ENCODE results near the gene SYNPR.

Gene SYNPR

DNA sequence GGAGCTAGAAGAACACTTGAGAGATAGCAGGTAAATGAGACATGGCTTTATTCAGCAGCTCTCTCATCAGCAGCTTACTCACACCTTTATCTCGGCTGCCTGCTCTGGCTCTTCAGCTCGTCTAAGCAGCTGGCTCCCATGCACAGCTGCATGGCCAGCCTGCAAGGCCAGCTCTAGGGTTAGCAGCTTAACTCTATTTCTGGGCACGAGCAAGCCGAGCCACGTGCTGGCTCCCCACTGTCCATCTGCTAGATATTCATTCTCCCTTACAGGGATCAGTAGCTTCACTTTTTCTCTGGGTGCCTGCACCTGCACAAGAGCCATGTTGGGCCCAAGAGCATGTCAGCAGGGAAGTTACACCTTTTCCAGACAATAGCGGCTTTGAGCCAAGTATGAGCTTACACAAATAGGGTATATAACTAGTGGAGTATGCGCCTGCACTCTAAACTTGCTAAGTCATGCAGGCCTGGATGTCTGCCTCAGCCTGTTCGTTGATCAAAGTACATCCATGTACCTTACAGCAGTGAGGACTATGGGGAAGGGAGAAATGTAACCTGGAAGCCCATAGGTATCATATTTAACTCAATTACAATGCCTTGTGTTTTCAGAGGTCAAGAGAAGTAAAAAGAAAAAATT is 199.5 kb downstream of the SYNPR start:
- H3K36me3 ChIP-seq (replicated peaks) = no peaks in the 10 kb centered on the region
- no peaks in the 10 kb centered on the region for H3K9me3 ChIP-seq
- H3K4me1 ChIP-seq = no peaks in the 10 kb centered on the region
- H3K27me3 ChIP-seq (ENCODE audit: low read depth) = no peaks in the 10 kb centered on the region
- in situ Hi-C loops (cut with MboI; ENCODE audit: low sequenced_read_pairs) = no loop called here
- no peak for DNase-seq (ENCODE audit: low spot score in 2 of 2)
- H3K4me3 ChIP-seq = no peak overlapping the region

DNA sequence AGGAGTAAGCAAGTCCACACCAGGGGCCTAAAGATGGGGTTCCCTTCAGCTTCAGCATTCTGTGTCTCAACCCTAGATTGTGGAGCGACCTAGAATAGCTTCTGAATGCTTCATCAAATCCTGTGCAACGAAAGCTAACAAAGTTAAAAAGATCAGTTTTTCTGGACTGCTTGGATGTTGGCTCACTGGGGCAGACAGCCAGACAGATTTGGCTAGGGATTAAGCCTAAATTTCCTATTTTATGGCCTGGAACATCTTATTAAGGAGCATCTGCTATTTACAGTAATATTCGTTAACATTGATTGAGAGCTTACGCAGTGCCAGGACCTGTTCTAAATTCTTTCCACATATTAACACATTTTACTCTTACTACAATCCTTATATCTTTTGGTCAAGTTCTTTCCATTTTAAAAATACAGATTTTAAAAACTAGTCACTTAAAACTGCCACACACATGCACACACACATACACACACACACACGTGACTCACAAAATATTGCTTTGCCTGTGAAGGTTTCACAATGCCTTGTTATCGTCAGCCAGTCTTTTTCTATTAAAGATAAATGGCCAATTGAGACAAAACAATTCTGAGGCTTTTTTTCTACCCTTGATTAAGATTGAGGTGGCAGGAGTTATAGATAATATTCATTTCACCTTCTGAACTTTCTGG is 201.0 kb downstream of the SYNPR start:
- Histone ChIP-seq H3K9me3 (no peaks in the 10 kb centered on the region), H3K27me3 (ENCODE audit: low read depth) (no peaks in the 10 kb centered on the region), H3K4me1 (no peaks in the 10 kb centered on the region), H3K4me3 (no peak overlapping the region), H3K36me3 (replicated peaks) (no peaks in the 10 kb centered on the region)
- in situ Hi-C loops (cut with MboI; ENCODE audit: low sequenced_read_pairs) = no loop called here
- DNase-seq (ENCODE audit: low spot score in 2 of 2) = no peak

DNA sequence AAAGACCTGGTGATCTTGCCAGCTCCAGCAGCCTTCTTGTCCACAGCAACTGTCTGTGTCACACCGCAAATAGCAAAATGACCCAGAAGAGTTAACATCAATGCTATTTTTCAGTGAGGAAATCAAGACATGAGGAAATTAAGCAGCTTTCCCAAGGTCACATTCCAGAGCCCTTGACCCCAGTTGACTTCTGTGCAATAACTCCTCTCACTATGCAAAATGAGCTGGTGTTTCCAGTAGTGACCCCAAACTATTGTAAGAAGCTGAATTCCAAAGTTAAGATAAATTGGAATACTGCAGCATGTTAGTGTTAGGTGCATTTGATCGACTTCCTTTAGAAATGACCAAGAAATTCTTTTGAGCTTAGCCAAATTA is 201.5 kb downstream of the SYNPR start:
- Histone ChIP-seq H3K36me3 (replicated peaks) (no peaks in the 10 kb centered on the region), H3K27me3 (ENCODE audit: low read depth) (no peaks in the 10 kb centered on the region), H3K9me3 (no peaks in the 10 kb centered on the region), H3K4me1 (no peaks in the 10 kb centered on the region), H3K4me3 (no peak overlapping the region)
- DNase-seq (ENCODE audit: low spot score in 2 of 2) = no peak
- in situ Hi-C loops (cut with MboI; ENCODE audit: low sequenced_read_pairs) = no loop called here

DNA sequence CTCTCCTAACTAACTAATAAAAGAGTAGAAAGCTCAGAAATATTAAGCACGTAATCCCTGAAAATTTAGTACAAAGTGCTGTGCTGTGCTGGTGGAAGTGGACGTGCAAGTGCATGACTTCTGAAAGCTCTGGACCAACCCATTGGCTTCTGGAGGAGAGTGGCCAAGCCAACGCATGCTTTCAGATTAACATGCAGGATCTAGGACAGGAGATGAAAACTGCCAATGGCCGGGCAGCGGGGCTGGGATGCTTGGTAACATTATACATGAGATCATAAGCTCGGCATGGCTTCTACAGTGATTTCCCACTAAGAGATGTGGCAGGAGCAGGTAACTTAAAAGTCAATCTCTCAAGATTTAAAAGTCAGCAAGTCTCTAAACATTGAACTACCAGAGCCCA is 203.5 kb downstream of the SYNPR start:
- H3K9me3 ChIP-seq = no peaks in the 10 kb centered on the region
- no peak for DNase-seq (ENCODE audit: low spot score in 2 of 2)
- in situ Hi-C loops (cut with MboI; ENCODE audit: low sequenced_read_pairs) = no loop called here
- H3K27me3 ChIP-seq (ENCODE audit: low read depth) = peaks cover 4% of the 10 kb centered on the region; the same call in 1 of the 2 replicates
- H3K4me1 ChIP-seq = no peaks in the 10 kb centered on the region
- H3K4me3 ChIP-seq = no peak overlapping the region
- no peaks in the 10 kb centered on the region for H3K36me3 ChIP-seq (replicated peaks)

DNA sequence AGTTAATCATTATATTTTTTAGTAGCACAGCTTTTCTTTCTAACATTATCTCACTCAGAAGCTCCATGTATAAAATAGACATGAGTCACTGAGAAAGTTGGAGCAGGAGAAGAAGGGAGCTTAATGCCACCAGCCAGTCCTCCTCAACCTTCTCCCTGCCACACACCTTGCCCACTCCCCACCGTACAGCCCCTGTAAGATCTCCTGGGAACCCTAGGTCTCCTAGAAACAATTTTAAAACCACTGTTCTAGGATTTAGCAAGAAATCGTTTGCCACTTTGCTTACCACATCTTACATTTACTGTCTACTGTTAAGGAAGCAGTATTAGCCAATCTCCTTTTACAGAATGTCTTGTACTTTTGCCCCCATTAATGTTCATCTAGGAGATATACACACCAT is 204.2 kb downstream of the SYNPR start:
- Histone ChIP-seq H3K36me3 (replicated peaks) (no peaks in the 10 kb centered on the region), H3K4me3 (no peak overlapping the region), H3K4me1 (no peaks in the 10 kb centered on the region), H3K27me3 (ENCODE audit: low read depth) (peaks cover 4% of the 10 kb centered on the region; the same call in 1 of the 2 replicates), H3K9me3 (no peaks in the 10 kb centered on the region)
- in situ Hi-C loops (cut with MboI; ENCODE audit: low sequenced_read_pairs) = no loop called here
- DNase-seq (ENCODE audit: low spot score in 2 of 2) = no peak

DNA sequence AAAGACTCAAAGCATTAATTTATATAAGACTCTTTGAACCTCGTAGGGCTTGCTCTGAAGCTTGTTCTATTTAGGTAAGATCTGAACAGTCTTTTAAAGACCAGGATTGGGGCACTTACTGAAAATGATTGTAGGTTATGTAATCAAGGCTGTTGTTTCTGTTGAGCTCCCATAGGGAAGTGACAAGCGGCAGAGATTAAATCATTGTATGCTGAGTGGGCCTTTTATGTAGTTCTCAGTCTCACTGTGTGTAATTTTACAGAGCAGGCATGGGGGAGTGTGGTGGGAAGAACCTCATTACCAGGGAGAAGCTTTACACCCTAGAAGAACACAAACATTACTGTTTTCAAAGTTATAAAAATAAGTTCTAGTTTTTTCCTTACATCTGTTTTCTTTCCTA is 214.4 kb downstream of the SYNPR start:
- no peaks in the 10 kb centered on the region for H3K36me3 ChIP-seq (replicated peaks)
- no peak for DNase-seq (ENCODE audit: low spot score in 2 of 2)
- no peaks in the 10 kb centered on the region for H3K27me3 ChIP-seq (ENCODE audit: low read depth)
- in situ Hi-C loops (cut with MboI; ENCODE audit: low sequenced_read_pairs) = no loop called here
- no peak overlapping the region for H3K4me3 ChIP-seq
- no peaks in the 10 kb centered on the region for H3K9me3 ChIP-seq
- H3K4me1 ChIP-seq = no peaks in the 10 kb centered on the region

DNA sequence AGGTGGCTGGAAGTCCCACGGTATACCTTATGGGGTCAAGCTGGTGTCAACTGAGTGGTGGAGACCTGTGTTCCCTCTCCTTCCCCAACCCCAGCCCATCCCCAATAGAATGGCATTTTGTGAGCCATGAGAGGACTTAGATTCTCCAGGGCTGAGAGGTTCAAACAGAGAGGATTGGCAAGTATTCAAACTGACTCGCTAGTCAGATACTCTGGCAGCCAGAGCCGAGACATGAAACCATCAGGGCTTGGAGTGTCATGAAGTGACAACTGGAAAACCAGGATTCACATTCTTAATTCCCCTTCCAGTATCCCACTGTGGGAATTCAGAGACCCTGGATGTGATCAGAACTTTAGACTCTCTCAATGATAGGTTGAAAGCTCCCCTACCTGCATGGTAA is 215.0 kb downstream of the SYNPR start:
- Histone ChIP-seq H3K36me3 (replicated peaks) (no peaks in the 10 kb centered on the region), H3K4me1 (no peaks in the 10 kb centered on the region), H3K4me3 (no peak overlapping the region), H3K27me3 (ENCODE audit: low read depth) (no peaks in the 10 kb centered on the region), H3K9me3 (no peaks in the 10 kb centered on the region)
- in situ Hi-C loops (cut with MboI; ENCODE audit: low sequenced_read_pairs) = no loop called here
- no peak for DNase-seq (ENCODE audit: low spot score in 2 of 2)

DNA sequence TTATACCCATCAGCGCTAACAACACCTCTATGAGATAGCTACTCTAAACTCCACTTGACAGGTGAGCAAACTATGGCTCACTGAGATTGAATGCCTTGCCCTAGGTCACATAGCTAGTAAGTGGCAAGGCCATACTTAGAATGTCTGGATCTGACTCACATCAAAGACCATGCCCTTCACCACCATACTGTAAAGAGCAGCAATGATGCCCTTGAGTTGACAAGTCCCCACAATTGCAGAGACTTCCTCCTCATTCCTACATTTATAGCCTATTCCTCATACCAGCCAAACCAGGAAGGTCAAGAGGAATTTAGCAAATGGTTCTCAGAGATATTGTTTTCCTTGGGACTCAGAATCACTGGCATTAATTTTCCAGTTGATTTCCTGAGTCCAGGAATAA is 216.5 kb downstream of the SYNPR start:
- H3K27me3 ChIP-seq (ENCODE audit: low read depth) = no peaks in the 10 kb centered on the region
- no peak for DNase-seq (ENCODE audit: low spot score in 2 of 2)
- in situ Hi-C loops (cut with MboI; ENCODE audit: low sequenced_read_pairs) = no loop called here
- no peaks in the 10 kb centered on the region for H3K4me1 ChIP-seq
- no peaks in the 10 kb centered on the region for H3K36me3 ChIP-seq (replicated peaks)
- no peak overlapping the region for H3K4me3 ChIP-seq
- no peaks in the 10 kb centered on the region for H3K9me3 ChIP-seq

DNA sequence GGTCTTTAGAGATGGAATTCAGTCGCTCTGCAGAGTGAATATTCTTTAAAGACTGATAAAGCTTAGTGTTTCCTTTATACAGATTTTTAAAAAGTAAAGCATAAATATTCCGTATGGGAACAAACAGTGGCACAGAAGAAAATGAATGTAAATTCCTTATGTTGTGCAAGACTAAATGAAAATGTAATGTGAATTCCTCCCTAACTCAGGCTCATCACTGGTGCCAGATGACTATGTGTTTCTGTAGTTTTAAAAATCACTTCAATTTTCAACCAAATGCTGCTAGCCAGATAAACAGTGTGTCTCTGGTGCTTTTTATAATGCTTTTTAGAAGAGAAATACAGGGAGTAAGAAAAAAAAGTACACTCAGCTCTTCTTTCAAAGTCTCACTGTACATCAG is 219.5 kb downstream of the SYNPR start:
- Histone ChIP-seq H3K36me3 (replicated peaks) (no peaks in the 10 kb centered on the region), H3K9me3 (no peaks in the 10 kb centered on the region), H3K4me1 (no peaks in the 10 kb centered on the region), H3K27me3 (ENCODE audit: low read depth) (no peaks in the 10 kb centered on the region), H3K4me3 (no peak overlapping the region)
- DNase-seq (ENCODE audit: low spot score in 2 of 2) = no peak
- in situ Hi-C loops (cut with MboI; ENCODE audit: low sequenced_read_pairs) = no loop called here

DNA sequence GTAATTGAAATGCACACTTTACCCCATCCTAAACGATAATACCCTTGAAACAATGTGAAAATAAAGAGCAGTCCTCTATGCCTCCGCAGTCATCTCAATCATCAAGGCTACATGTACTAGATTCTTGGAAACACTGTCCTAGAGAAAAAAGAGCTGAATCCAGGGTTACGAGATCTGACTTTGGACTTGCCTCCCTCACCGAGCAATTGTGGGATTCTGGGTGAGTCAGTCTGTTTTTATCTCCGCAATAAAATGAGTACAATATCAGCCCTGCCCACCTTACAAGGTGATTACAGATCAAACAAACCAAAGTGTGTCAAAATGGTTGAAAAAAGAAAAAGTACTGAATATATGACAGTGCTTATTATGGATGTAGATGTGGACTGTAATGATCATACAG is 222.1 kb downstream of the SYNPR start:
- in situ Hi-C loops (cut with MboI; ENCODE audit: low sequenced_read_pairs) = no loop called here
- DNase-seq (ENCODE audit: low spot score in 2 of 2) = no peak
- H3K4me3 ChIP-seq = no peak overlapping the region
- H3K9me3 ChIP-seq = no peaks in the 10 kb centered on the region
- H3K4me1 ChIP-seq = no peaks in the 10 kb centered on the region
- H3K27me3 ChIP-seq (ENCODE audit: low read depth) = no peaks in the 10 kb centered on the region
- H3K36me3 ChIP-seq (replicated peaks) = no peaks in the 10 kb centered on the region

DNA sequence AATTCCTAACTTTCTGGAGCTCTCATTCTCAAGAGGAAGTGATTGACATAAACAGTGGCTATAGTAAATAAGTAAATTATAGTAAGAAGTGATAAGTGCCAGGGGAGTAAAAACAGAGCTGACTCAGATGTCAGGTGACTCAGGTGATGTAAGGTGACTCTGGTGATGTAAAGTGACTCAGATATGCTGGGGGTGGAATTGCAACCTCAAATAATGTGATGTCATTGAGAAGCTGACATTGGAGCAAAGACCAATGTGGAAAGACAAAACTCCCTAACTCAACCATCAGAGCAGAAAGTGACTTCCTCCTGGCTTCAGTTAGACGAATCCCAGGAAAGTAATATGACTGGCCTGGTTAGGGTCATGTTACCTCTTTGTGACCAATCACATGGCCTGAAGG is 230.2 kb downstream of the SYNPR start:
- Histone ChIP-seq H3K9me3 (no peaks in the 10 kb centered on the region), H3K4me3 (no peak overlapping the region), H3K4me1 (no peaks in the 10 kb centered on the region), H3K27me3 (ENCODE audit: low read depth) (no peaks in the 10 kb centered on the region; the same call in 1 of the 2 replicates), H3K36me3 (replicated peaks) (no peaks in the 10 kb centered on the region)
- in situ Hi-C loops (cut with MboI; ENCODE audit: low sequenced_read_pairs) = no loop called here
- no peak for DNase-seq (ENCODE audit: low spot score in 2 of 2)

DNA sequence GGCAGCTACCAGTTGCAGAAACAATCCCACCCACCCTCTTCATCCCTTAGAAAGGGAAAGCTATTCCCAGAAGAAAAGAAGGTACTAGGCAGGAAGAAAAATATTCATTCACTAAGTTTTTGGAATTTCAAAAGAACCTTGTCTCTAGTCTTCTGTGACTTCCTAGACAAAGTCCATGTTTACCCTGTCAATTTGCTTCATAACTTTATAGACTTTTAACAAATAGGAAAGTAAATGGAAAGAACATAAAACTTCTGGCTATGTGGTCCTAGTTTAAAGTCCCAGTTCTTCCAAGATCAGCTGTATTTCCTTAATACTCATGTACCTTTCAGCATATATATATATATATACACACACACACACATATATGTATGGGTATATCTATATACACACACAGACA is 230.7 kb downstream of the SYNPR start:
- no peaks in the 10 kb centered on the region for H3K9me3 ChIP-seq
- no peaks in the 10 kb centered on the region; the same call in 1 of the 2 replicates for H3K27me3 ChIP-seq (ENCODE audit: low read depth)
- no peak overlapping the region for H3K4me3 ChIP-seq
- H3K36me3 ChIP-seq (replicated peaks) = no peaks in the 10 kb centered on the region
- in situ Hi-C loops (cut with MboI; ENCODE audit: low sequenced_read_pairs) = no loop called here
- H3K4me1 ChIP-seq = no peaks in the 10 kb centered on the region
- no peak for DNase-seq (ENCODE audit: low spot score in 2 of 2)

DNA sequence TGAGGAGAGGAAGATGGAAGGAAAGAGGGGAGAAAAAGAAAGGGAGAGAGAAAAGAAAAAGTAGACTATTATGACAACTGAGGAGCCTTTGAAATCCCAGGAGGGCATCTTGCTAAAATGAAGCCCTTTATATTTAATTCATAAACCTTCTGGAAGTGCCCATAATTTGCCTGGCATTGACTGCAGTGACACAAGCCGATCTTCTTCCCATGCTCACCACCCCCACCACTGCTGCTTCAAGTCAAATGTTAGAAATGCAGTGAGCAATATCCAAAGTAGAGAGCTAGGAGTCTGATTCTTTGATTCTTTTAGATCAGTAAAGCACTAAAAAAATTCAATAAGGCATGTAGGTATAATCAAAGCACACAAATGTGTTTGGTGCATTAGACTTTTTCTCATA is 235.7 kb downstream of the SYNPR start:
- no peak for DNase-seq (ENCODE audit: low spot score in 2 of 2)
- no peaks in the 10 kb centered on the region for H3K36me3 ChIP-seq (replicated peaks)
- H3K4me3 ChIP-seq = no peak overlapping the region
- H3K4me1 ChIP-seq = no peaks in the 10 kb centered on the region
- peaks cover 1% of the 10 kb centered on the region; the same call in 1 of the 2 replicates for H3K27me3 ChIP-seq (ENCODE audit: low read depth)
- in situ Hi-C loops (cut with MboI; ENCODE audit: low sequenced_read_pairs) = no loop called here
- no peaks in the 10 kb centered on the region for H3K9me3 ChIP-seq

DNA sequence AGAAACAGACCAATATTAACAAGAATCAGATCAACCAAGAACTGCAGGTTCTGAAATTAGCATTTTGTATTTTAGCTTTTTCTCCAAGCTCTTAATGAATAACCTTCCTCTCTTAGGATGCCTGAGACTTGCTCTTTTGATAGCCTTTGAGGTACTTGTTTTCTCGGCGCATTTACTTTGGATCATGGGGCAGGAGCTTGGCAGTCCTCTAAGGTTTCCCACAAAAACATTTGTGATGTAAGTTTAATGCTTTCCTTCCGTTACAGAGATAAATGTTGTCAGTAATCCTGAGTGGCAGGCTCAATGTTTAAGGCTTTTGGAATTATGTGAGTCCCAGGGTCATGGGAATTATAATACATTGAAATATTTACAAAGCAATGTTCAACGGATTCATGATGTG is 236.6 kb downstream of the SYNPR start:
- DNase-seq (ENCODE audit: low spot score in 2 of 2) = no peak
- no peaks in the 10 kb centered on the region for H3K4me1 ChIP-seq
- H3K27me3 ChIP-seq (ENCODE audit: low read depth) = peaks cover 3% of the 10 kb centered on the region; the same call in 1 of the 2 replicates
- no peaks in the 10 kb centered on the region for H3K36me3 ChIP-seq (replicated peaks)
- in situ Hi-C loops (cut with MboI; ENCODE audit: low sequenced_read_pairs) = no loop called here
- H3K4me3 ChIP-seq = no peak overlapping the region
- H3K9me3 ChIP-seq = no peaks in the 10 kb centered on the region

DNA sequence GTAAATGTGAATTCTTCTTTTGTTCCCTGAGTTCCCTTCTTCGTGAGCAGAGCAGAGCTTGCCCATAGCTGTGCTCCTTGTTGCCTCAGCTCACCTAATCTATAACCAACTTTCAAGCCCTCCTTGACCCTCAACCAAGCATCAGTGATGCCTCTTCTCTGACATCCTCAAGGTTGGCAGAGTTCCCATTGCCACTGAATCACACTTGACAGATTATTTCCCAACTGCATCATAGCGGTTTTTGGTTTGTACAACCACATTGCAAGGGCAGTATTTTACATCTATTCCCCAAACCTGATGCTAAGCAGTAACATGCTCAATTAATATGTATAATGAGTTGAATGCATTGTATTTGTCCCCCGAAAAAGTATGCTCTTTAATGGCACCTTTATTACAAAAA is 241.3 kb downstream of the SYNPR start:
- in situ Hi-C loops (cut with MboI; ENCODE audit: low sequenced_read_pairs) = no loop called here
- H3K27me3 ChIP-seq (ENCODE audit: low read depth) = peaks cover 3% of the 10 kb centered on the region; the same call in 1 of the 2 replicates
- H3K4me3 ChIP-seq = no peak overlapping the region
- H3K36me3 ChIP-seq (replicated peaks) = no peaks in the 10 kb centered on the region
- no peaks in the 10 kb centered on the region for H3K4me1 ChIP-seq
- DNase-seq (ENCODE audit: low spot score in 2 of 2) = no peak
- no peaks in the 10 kb centered on the region for H3K9me3 ChIP-seq
